ENCODE measurements around the gene FBLN7.
"Not testable (repeated sequence)": the region's sequence is repeated elsewhere in the genome, so short reads cannot be mapped to it uniquely, and the experiment has no call there.

FBLN7 gene

GRCh38 chr2:112187805-112188596 is 49.8 kb downstream of the FBLN7 start:
- no peak for FAIRE-seq

- no peak for FAIRE-seq
These were observed 50.9 kb downstream of the FBLN7 start for GRCh38 chr2:112189001-112189556.

DNA sequence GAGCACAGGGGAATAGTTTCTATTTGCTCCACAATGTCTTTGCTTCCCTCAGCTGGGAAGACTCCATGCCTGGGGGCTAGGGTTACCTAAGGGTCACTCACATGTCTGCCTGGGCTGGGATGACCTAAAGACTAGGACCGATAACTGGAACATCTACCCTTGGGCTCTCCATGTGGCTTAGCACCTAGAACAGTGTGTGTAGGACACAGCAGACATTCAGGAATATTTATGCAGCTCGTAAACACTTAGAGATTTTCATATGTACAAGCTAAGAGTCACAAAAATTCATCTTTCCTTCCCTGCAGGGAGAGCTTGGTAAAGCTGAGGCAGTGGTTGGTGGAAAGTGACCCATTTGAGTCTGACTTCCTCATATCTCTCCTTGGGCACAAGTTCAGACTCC is 55.8 kb downstream of the FBLN7 start:
- FAIRE-seq, result no peak

GRCh38 chr2:112194482-112194881 is 56.3 kb downstream of the FBLN7 start:
- FAIRE-seq, result no peak

- no peak for FAIRE-seq
These were observed 57.1 kb downstream of the FBLN7 start for GRCh38 chr2:112195167-112195766.

GRCh38 chr2:112195950-112196349 is 57.8 kb downstream of the FBLN7 start:
- no peak for FAIRE-seq

GRCh38 chr2:112197868-112198267 is 59.7 kb downstream of the FBLN7 start:
- FAIRE-seq, result no peak

DNA sequence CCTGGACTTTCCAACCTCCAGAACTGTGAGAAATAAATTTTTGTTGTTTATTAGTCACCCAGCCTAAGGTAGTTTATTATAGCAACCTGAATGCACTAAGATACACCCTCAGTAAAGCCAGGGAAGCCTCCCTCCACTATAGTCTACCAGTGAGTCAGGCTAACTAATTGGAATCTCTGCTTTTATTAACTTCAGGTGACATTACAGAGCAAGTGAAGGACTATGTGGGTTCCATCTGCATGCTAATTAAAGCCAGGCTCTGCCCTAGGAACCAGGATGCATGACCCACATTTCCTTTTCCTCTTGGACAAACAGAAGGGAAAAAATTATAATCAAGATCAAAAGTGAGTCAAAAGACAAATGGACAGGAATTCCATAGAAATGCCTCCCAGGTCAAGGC is 60.6 kb downstream of the FBLN7 start:
- no peak for FAIRE-seq

DNA sequence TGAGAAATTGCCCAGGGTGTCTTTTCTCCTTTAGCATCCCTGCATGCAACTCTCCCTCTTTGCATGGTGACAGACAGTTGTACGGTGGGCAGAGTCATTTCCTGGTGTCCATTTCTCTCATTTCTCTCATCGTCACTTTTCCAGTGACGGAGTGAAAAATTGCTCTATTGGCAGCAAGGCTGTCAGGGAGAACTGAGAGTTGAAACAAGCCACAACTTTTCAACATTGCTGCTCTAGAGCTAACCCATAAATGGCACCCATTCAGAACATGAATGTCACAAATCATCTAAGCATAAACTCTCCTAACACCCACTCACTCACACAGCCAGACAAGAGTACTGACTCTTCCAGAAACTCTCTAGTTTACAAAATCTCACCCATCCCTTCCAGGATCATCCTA is 61.0 kb downstream of the FBLN7 start:
- FAIRE-seq, result no peak

GRCh38 chr2:112201696-112202430 is 63.7 kb downstream of the FBLN7 start:
- no peak for FAIRE-seq

DNA sequence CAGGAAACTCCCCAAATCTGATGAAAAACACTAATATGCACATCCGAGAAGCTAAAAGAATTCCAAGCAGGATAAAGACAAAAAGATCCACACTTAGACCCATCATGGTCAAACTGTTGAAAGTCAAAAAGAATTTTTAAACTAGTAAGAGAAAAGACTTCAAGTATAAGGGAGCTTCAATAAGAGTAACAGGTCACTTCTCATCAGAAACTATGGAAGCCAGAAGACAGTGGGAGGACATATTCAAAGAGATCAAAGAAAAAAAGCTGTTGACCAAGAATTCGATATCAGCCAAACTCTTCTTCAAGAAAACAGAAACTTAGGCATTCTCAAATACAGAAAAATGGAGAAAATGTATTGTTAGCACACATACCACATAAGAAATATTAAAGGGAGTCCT is 66.2 kb downstream of the FBLN7 start:
- FAIRE-seq, result peak; percentile 84

GRCh38 chr2:112207905-112208304 is 69.7 kb downstream of the FBLN7 start:
- not testable (repeated sequence) for FAIRE-seq

DNA sequence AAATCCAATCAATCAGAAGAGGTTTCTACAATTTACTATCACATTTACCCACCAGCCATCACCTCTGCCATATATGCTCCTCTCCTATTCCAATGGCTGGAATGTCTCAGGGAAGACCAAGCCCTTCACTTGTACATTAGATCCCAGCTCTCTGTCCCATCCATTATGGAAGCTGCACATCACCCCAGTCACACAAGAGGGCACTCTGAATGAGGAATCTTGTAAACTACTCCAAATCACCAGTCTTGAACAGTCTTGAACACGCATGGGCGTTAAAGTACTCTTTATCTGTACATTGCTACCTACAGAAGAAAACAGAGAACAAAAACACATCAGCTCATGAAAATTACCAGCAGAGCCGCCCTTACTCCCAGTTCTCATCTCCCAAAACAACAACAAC is 78.0 kb downstream of the FBLN7 start:
- FAIRE-seq, result peak; percentile 46

- FAIRE-seq, result no peak
These were observed 79.7 kb downstream of the FBLN7 start for GRCh38 chr2:112217854-112218253.

- FAIRE-seq, result no peak
These were observed 82.0 kb downstream of the FBLN7 start for GRCh38 chr2:112220186-112220585.

DNA sequence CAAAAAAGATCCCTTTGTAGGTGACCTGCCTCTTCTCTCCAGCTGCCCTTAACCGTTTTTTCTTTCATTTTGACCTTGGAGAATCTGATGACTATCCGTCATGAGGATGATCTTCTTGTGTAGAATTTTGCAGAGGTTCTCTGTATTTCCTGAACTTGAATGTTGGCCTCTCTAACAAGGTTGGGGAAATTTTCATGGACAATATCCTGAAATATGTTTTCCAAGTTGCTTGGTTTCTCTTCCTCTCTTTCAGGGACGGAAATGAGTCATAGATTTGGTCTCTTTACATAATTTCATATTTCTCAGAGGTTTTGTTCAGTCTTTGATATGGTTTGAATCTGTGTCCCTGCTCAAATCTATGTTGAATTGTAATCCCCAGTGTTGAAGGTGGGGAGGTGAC is 82.6 kb downstream of the FBLN7 start:
- FAIRE-seq, result no peak

GRCh38 chr2:112229348-112229747 is 91.2 kb downstream of the FBLN7 start:
- no peak for FAIRE-seq

DNA sequence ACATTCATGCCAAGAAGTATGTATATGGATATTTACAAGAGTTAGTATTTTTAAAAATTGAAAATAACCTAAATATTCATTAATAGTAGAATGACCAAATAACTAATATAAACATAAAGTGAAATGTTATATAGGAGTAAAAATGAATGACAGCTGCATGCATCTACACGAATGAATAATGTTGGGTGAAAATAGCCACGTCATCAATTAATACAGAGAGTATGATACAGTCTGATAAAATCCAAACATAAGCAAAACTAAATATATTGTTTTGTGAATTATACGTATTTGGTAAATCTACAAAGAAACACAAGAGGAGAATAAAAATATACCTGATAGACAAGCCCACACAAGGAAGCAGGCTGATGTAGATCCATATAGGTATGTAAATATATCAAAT is 92.2 kb downstream of the FBLN7 start:
- FAIRE-seq, result peak; percentile 60

Measured in G401.6 (cell line).